Ishikawa (cell line): ENCODE data around the gene BICDL2.

ENCODE experiments used
- CEBPB ChIP-seq: IDR thresholded peaks from 2 replicates; pipeline ENCODE4 v1.6.1; 2012
- EGR1 ChIP-seq: IDR thresholded peaks from 2 replicates; pipeline ENCODE4 v1.6.1; 2012
- RAD21 ChIP-seq: IDR thresholded peaks from 2 replicates; pipeline ENCODE4 v1.6.1; 2012; ENCODE audit warnings: low read depth
- YY1 ChIP-seq: IDR thresholded peaks from 2 replicates; pipeline ENCODE4 v1.6.1; 2012; ENCODE audit warnings: low read depth
- TF ChIP-seq, protein P1 (sequence below): IDR thresholded peaks from 2 replicates; pipeline ENCODE4 v1.6.1; 2012

DNA sequence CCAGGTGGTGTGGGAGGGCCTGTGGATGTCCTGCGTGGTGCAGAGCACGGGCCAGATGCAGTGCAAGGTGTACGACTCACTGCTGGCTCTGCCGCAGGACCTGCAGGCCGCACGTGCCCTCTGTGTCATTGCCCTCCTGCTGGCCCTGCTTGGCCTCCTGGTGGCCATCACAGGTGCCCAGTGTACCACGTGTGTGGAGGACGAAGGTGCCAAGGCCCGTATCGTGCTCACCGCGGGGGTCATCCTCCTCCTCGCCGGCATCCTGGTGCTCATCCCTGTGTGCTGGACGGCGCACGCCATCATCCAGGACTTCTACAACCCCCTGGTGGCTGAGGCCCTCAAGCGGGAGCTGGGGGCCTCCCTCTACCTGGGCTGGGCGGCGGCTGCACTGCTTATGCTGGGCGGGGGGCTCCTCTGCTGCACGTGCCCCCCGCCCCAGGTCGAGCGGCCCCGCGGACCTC is 23.2 kb downstream of the BICDL2 start:
- TF ChIP-seq RAD21 (no peak), CEBPB (no peak), EGR1 (no peak), YY1 (no peak)
- TF ChIP-seq, protein P1, sequence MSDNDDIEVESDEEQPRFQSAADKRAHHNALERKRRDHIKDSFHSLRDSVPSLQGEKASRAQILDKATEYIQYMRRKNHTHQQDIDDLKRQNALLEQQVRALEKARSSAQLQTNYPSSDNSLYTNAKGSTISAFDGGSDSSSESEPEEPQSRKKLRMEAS, result peak; percentile 80
